GM23338 (cell line): ENCODE data around the gene TCEA2. TPM values are rescaled to one million over a fixed set of nuclear protein-coding genes. Genes with fewer than 3 reads are reported as not detected.

Experiments used
- ATAC-seq: fragments of 200-7000 bp; cut with Tn5 transposase; 3 replicates; pipeline ENCODE4 v1.9.1; 2020
- DNase-seq: peaks from one replicate; pipeline ENCODE4 v3.0.0-alpha.2; 2015; ENCODE audit warnings: low spot score
- H2AFZ ChIP-seq: fragments of 200-600 bp; sonication (generic); 2 replicates; pipeline ENCODE4 v1.8.0; 2016; ENCODE audit warnings: antibody characterized with exemption, mild to moderate bottlenecking, moderate library complexity
- H3F3A ChIP-seq: fragments of 200-600 bp; sonication (generic); replicated peaks from 2 replicates; pipeline ENCODE4 v1.8.0; 2017; ENCODE audit warnings: antibody characterized with exemption, mixed run types, low read depth
- H3K27ac ChIP-seq: fragments of 200-600 bp; sonication (generic); 2 replicates; pipeline ENCODE4 v1.6.1; 2016; ENCODE audit warnings: low read depth
- H3K27me3 ChIP-seq: fragments of 200-600 bp; sonication (generic); 2 replicates; pipeline ENCODE4 v1.8.0; 2016; ENCODE audit warnings: mild to moderate bottlenecking, mixed run types, moderate library complexity; ENCODE audit not compliant: insufficient read depth
- H3K36me3 ChIP-seq: fragments of 200-600 bp; sonication (generic); 2 replicates; pipeline ENCODE4 v1.8.0; 2016; ENCODE audit warnings: mild to moderate bottlenecking; ENCODE audit not compliant: insufficient read depth
- H3K4me1 ChIP-seq: fragments of 200-600 bp; sonication (generic); 2 replicates; pipeline ENCODE4 v1.8.0; 2016; ENCODE audit warnings: mild to moderate bottlenecking, moderate library complexity; ENCODE audit not compliant: insufficient read depth
- H3K4me2 ChIP-seq: fragments of 200-600 bp; sonication (generic); 2 replicates; pipeline ENCODE4 v1.7.1; 2017; ENCODE audit warnings: mixed run types
- H3K4me3 ChIP-seq: fragments of 200-600 bp; sonication (generic); 2 replicates; pipeline ENCODE4 v1.6.1; 2016; ENCODE audit warnings: mixed run types
- H3K79me2 ChIP-seq: fragments of 200-600 bp; sonication (generic); replicated peaks from 2 replicates; pipeline ENCODE4 v1.8.0; 2017; ENCODE audit warnings: mild to moderate bottlenecking; ENCODE audit not compliant: insufficient read depth
- H3K9me2 ChIP-seq: fragments of 200-600 bp; sonication (generic); 2 replicates; pipeline ENCODE4 v1.8.0; 2017; ENCODE audit not compliant: insufficient read depth
- H4K20me1 ChIP-seq: fragments of 200-600 bp; sonication (generic); replicated peaks from 2 replicates; pipeline ENCODE4 v1.8.0; 2017; ENCODE audit warnings: mild to moderate bottlenecking; ENCODE audit not compliant: insufficient read depth
- H3K27ac Mint-ChIP-seq: 2 replicates; pipeline ENCODE4 v1.8.0; 2020; ENCODE audit warnings: inconsistent platforms, mild to moderate bottlenecking, moderate library complexity, mixed read lengths
- H3K27me3 Mint-ChIP-seq: 3 replicates; pipeline ENCODE4 v1.8.0; 2022; ENCODE audit warnings: low read depth, mild to moderate bottlenecking, moderate library complexity, mixed read lengths, inconsistent platforms; ENCODE audit not compliant: insufficient read depth, poor library complexity
- H3K36me3 Mint-ChIP-seq: 3 replicates; pipeline ENCODE4 v1.8.0; 2021; ENCODE audit warnings: low read depth, mild to moderate bottlenecking, inconsistent platforms, moderate library complexity, mixed read lengths
- H3K4me1 Mint-ChIP-seq: 3 replicates; pipeline ENCODE4 v1.8.0; 2020; ENCODE audit warnings: mild to moderate bottlenecking, inconsistent platforms, mixed read lengths
- H3K4me3 Mint-ChIP-seq: 3 replicates; pipeline ENCODE4 v1.8.0; 2021; ENCODE audit warnings: moderate library complexity, mild to moderate bottlenecking, inconsistent platforms, mixed read lengths
- H3K9me3 Mint-ChIP-seq: 3 replicates; pipeline ENCODE4 v1.8.0; 2020; ENCODE audit warnings: moderate library complexity, mild to moderate bottlenecking, inconsistent platforms, mixed read lengths
- CREB1 ChIP-seq: fragments of 250-450 bp; sonication (Bioruptor Pico); IDR thresholded peaks from 2 replicates; pipeline ENCODE4 v1.5.0; 2020; ENCODE audit warnings: low read depth, mild to moderate bottlenecking, moderate library complexity
- ETS1 ChIP-seq: IDR thresholded peaks from 2 replicates; pipeline ENCODE4 v1.6.1; 2016; ENCODE audit warnings: antibody characterized with exemption
- EZH2 ChIP-seq: fragments of 200-600 bp; sonication (generic); IDR thresholded peaks from one replicate; pipeline ENCODE4 v1.8.0; 2017; ENCODE audit warnings: antibody characterized with exemption, mild to moderate bottlenecking, low read depth; ENCODE audit not compliant: unreplicated experiment
- EZH2phosphoT487 ChIP-seq: fragments of 200-600 bp; sonication (generic); IDR thresholded peaks from one replicate; pipeline ENCODE4 v1.8.1; 2018; ENCODE audit warnings: antibody characterized with exemption; ENCODE audit not compliant: unreplicated experiment
- JUNB ChIP-seq: IDR thresholded peaks from one replicate; pipeline ENCODE4 v1.6.1; 2016; ENCODE audit warnings: antibody characterized with exemption; ENCODE audit not compliant: unreplicated experiment
- NANOG ChIP-seq: IDR thresholded peaks from 2 replicates; pipeline ENCODE4 v1.6.1; 2016; ENCODE audit warnings: antibody characterized with exemption, borderline replicate concordance
- STAT1 ChIP-seq: IDR thresholded peaks from one replicate; pipeline ENCODE4 v1.6.1; 2016; ENCODE audit warnings: antibody characterized with exemption; ENCODE audit not compliant: unreplicated experiment
- ZNF114 ChIP-seq: fragments of 250-450 bp; sonication (Bioruptor Pico); IDR thresholded peaks from 2 replicates; pipeline ENCODE4 v1.5.0; 2020; ENCODE audit warnings: mild to moderate bottlenecking, moderate library complexity
- ZNF331 ChIP-seq: fragments of 250-450 bp; sonication (Bioruptor Pico); IDR thresholded peaks from 2 replicates; pipeline ENCODE4 v1.5.0; 2020; ENCODE audit warnings: low read depth, mild to moderate bottlenecking, moderate library complexity
- ZNF462 ChIP-seq: fragments of 250-450 bp; sonication (Bioruptor Pico); IDR thresholded peaks from 2 replicates; pipeline ENCODE4 v1.5.0; 2020; ENCODE audit warnings: mild to moderate bottlenecking, moderate library complexity
- polyA plus RNA-seq: library from polyadenylated mRNA; unstranded; fragments of >200 nt; fragmentation: Nextera tagmentation; extraction: Ambion mirVana; gene quantifications from 2 replicates; pipeline ENCODE4 v1.2.1, GENCODE V29; 2016
- total RNA-seq: library from RNA; depleted of rRNA; stranded (reverse); fragments of >200 nt; shearing (Covaris generic); gene quantifications from 2 replicates; pipeline ENCODE4 v1.2.3, GENCODE V29; 2014
- TF ChIP-seq, protein P1 (sequence below): IDR thresholded peaks from one replicate; pipeline ENCODE4 v1.6.1; 2018; ENCODE audit warnings: antibody characterized with exemption; ENCODE audit not compliant: unreplicated experiment

The TCEA2 gene
- total and polyA plus RNA-seq, 2 experiments from 2014 or later = 21.0 to 54.4 TPM

- H3K27ac ChIP-seq = no peak overlapping the region
- H3K9me2 ChIP-seq = no peaks in the 10 kb centered on the region
- no peak overlapping the region for H2AFZ ChIP-seq
- H3K4me2 ChIP-seq = no peak overlapping the region
- H3K4me3 ChIP-seq = no peak overlapping the region
- no peaks in the 10 kb centered on the region for H4K20me1 ChIP-seq
- peaks cover 14% of the 10 kb centered on the region; the same call in 1 of the 2 replicates for H3K4me1 ChIP-seq
- H3K4me3 Mint-ChIP-seq = no peak overlapping the region
- H3F3A ChIP-seq = 0 out of 2 replicates have a peak, but pooled peaks cover 5% of the 10 kb centered on the region
- TF ChIP-seq ZNF331 = no peak
- peaks cover 27% of the 10 kb centered on the region for H3K27me3 Mint-ChIP-seq
- no peaks in the 10 kb centered on the region for H3K9me3 Mint-ChIP-seq
- no peaks in the 10 kb centered on the region for H3K36me3 ChIP-seq
- no peak overlapping the region for H3K27ac Mint-ChIP-seq
- H3K27me3 ChIP-seq = peaks cover 19% of the 10 kb centered on the region; the same call in 1 of the 2 replicates
- peaks cover 22% of the 10 kb centered on the region; the same call in 2 of the 3 replicates for H3K4me1 Mint-ChIP-seq
- H3K36me3 Mint-ChIP-seq = peaks cover 2% of the 10 kb centered on the region; the same call in 1 of the 3 replicates
- ATAC-seq (no peak), DNase-seq (no peak)
- no peaks in the 10 kb centered on the region for H3K79me2 ChIP-seq
These were observed 14.5 kb downstream of the TCEA2 start for GRCh38 chr20:64077541-64077875.

DNA sequence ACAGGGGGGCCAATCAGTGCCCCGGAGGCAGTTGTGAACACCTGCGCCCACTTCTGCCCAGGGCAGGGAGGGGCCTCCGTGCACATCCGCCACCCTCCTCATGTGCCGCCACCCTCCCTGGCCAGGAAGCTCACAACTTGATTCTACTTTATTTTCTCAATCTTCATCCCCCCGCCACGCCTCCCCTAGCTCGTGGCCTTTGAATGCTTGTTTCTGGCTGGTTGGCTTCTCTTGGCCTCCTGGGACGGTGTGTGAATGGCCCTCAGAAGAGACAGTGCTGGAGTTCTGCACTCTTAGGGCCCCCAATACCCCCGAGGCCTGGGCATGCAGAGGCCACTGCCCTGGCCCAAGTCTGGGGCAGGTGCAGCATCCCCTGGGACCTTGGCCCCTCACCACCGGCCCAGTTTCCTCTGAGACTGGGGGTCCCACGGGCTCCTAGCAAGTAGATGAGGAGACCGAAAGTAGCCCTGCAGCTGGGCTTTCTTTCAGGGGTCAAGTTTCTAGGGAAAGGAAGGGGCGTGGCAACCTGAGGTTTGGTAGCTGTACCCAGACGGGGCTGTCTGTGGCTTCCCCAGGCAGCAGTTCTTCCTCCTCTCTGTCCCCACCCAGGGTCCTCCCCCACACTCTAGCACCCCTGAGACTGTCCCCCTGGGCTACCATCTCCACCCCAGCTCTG is 15.0 kb downstream of the TCEA2 start:
- Mint-ChIP-seq H3K9me3 (no peaks in the 10 kb centered on the region), H3K36me3 (peaks cover 2% of the 10 kb centered on the region; the same call in 1 of the 3 replicates), H3K4me3 (peak overlapping the region; percentile 7; the same call in 1 of the 3 replicates), H3K27me3 (peaks cover 32% of the 10 kb centered on the region), H3K4me1 (peaks cover 27% of the 10 kb centered on the region; the same call in 2 of the 3 replicates), H3K27ac (no peak overlapping the region)
- ATAC-seq = peak; percentile 3; the same call in 2 of the 3 replicates
- peaks cover 24% of the 10 kb centered on the region for H3K27me3 ChIP-seq
- no peak overlapping the region for H2AFZ ChIP-seq
- peak; percentile 57 for DNase-seq
- H3K27ac ChIP-seq = no peak overlapping the region
- peak overlapping the region; percentile 88; the same call in 1 of the 2 replicates for H3K4me2 ChIP-seq
- H3K9me2 ChIP-seq = no peaks in the 10 kb centered on the region
- H3K4me1 ChIP-seq = peaks cover 19% of the 10 kb centered on the region; the same call in 1 of the 2 replicates
- peak overlapping the region; percentile 75; the same call in 1 of the 2 replicates for H3K4me3 ChIP-seq
- H3K79me2 ChIP-seq = no peaks in the 10 kb centered on the region
- no peaks in the 10 kb centered on the region for H4K20me1 ChIP-seq
- H3F3A ChIP-seq = 0 out of 2 replicates have a peak, but pooled peaks cover 5% of the 10 kb centered on the region
- no peaks in the 10 kb centered on the region for H3K36me3 ChIP-seq
- TF ChIP-seq JUNB (no peak), ZNF462 (no peak), ZNF114 (CRISPR knock-in tag) (no peak), NANOG (no peak), ETS1 (no peak), CREB1 (no peak), EZH2 (no peak), EZH2phosphoT487 (no peak), STAT1 (no peak)
- TF ChIP-seq, protein P1, sequence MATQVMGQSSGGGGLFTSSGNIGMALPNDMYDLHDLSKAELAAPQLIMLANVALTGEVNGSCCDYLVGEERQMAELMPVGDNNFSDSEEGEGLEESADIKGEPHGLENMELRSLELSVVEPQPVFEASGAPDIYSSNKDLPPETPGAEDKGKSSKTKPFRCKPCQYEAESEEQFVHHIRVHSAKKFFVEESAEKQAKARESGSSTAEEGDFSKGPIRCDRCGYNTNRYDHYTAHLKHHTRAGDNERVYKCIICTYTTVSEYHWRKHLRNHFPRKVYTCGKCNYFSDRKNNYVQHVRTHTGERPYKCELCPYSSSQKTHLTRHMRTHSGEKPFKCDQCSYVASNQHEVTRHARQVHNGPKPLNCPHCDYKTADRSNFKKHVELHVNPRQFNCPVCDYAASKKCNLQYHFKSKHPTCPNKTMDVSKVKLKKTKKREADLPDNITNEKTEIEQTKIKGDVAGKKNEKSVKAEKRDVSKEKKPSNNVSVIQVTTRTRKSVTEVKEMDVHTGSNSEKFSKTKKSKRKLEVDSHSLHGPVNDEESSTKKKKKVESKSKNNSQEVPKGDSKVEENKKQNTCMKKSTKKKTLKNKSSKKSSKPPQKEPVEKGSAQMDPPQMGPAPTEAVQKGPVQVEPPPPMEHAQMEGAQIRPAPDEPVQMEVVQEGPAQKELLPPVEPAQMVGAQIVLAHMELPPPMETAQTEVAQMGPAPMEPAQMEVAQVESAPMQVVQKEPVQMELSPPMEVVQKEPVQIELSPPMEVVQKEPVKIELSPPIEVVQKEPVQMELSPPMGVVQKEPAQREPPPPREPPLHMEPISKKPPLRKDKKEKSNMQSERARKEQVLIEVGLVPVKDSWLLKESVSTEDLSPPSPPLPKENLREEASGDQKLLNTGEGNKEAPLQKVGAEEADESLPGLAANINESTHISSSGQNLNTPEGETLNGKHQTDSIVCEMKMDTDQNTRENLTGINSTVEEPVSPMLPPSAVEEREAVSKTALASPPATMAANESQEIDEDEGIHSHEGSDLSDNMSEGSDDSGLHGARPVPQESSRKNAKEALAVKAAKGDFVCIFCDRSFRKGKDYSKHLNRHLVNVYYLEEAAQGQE = no peak
